CD14-positive monocyte (primary cell): ENCODE data around the gene RASL10B. TPM values are rescaled to one million over a fixed set of nuclear protein-coding genes. Genes with fewer than 3 reads are reported as not detected.

Experiments
- DNase-seq, 3 donors: peaks; one replicate each; pipeline ENCODE4 v3.0.0-alpha.2; 2011 to 2022
- H2AFZ ChIP-seq: 2 replicates; pipeline ENCODE4 v1.6.0; 2012; ENCODE audit warnings: mild to moderate bottlenecking, low read depth, low read length, inconsistent platforms; ENCODE audit not compliant: insufficient read depth, poor library complexity, severe bottlenecking
- H3K27ac ChIP-seq, 2 donors: 1 replicate in 1 of 2; 2 replicates in 1 of 2; pipeline ENCODE4 v1.5.1; 2012 to 2013; ENCODE audit warnings: low read length in 2 of 2, control low read depth in 1 of 2, inconsistent platforms in 1 of 2, low read depth in 1 of 2, mild to moderate bottlenecking in 1 of 2
- H3K27me3 ChIP-seq, 2 donors: one replicate each; pipeline versions ENCODE4 v1.6.0 to v1.6.1; 2011 to 2013; ENCODE audit warnings: low read length in 2 of 2; ENCODE audit not compliant: control insufficient read depth in 2 of 2, insufficient read depth in 2 of 2
- H3K36me3 ChIP-seq, 2 donors: replicated peaks in 1 of 2; 1 replicate in 1 of 2; 2 replicates in 1 of 2; pipeline versions ENCODE4 v1.5.1 to v1.6.1; 2012 to 2013; ENCODE audit warnings: low read length in 2 of 2, control low read depth in 1 of 2, inconsistent platforms in 1 of 2, mild to moderate bottlenecking in 1 of 2; ENCODE audit not compliant: insufficient read depth in 2 of 2, control insufficient read depth in 1 of 2
- H3K4me1 ChIP-seq, 2 donors: 1 replicate in 1 of 2; 2 replicates in 1 of 2; pipeline versions ENCODE4 v1.5.1 to v1.6.1; 2012 to 2013; ENCODE audit warnings: low read length in 2 of 2, control low read depth in 1 of 2, inconsistent platforms in 1 of 2, mild to moderate bottlenecking in 1 of 2, moderate library complexity in 1 of 2; ENCODE audit not compliant: insufficient read depth in 2 of 2, control insufficient read depth in 1 of 2
- H3K4me2 ChIP-seq: replicated peaks from 2 replicates; pipeline ENCODE3; 2012; ENCODE audit warnings: low read length, moderate library complexity, mild to moderate bottlenecking; ENCODE audit not compliant: poor library complexity, severe bottlenecking; ENCODE audit errors: extremely low read depth
- H3K4me3 ChIP-seq, 3 experiments: fragments of 200-600 bp in 1 of 3; sonication (generic) in 1 of 3; replicated peaks in 1 of 3; 1 replicate in 2 of 3; 2 replicates in 1 of 3; pipeline ENCODE4 v1.5.1; 2011 to 2013; ENCODE audit warnings: low read length in 3 of 3, mild to moderate bottlenecking in 3 of 3, control low read depth in 2 of 3, low read depth in 2 of 3, inconsistent platforms in 1 of 3, moderate library complexity in 1 of 3
- H3K79me2 ChIP-seq: 2 replicates; pipeline ENCODE4 v1.6.0; 2012; ENCODE audit warnings: mild to moderate bottlenecking, control low read depth, inconsistent platforms, low read length, moderate library complexity; ENCODE audit not compliant: insufficient read depth
- H3K9ac ChIP-seq: 2 replicates; pipeline ENCODE4 v1.6.0; 2017; ENCODE audit warnings: low read length, mild to moderate bottlenecking; ENCODE audit not compliant: insufficient read depth, poor library complexity, severe bottlenecking
- H3K9me3 ChIP-seq, 2 donors: replicated peaks in 1 of 2; 1 replicate in 1 of 2; 2 replicates in 1 of 2; pipeline versions ENCODE4 v1.5.1 to v1.6.1; 2012 to 2013; ENCODE audit warnings: low read length in 2 of 2, control low read depth in 1 of 2; ENCODE audit not compliant: control insufficient read depth in 1 of 2, insufficient read depth in 1 of 2
- H4K20me1 ChIP-seq: 2 replicates; pipeline ENCODE4 v1.6.0; 2012; ENCODE audit warnings: mild to moderate bottlenecking, low read length, control low read depth, moderate library complexity; ENCODE audit not compliant: insufficient read depth
- H3K27ac Mint-ChIP-seq, 7 donors: one replicate each; pipeline ENCODE4 v1.8.0; 2020; ENCODE audit warnings: mild to moderate bottlenecking in 7 of 7, mixed read lengths in 7 of 7, moderate library complexity in 6 of 7, inconsistent platforms in 2 of 7
- H3K27me3 Mint-ChIP-seq, 3 donors: one replicate each; pipeline ENCODE4 v1.8.0; 2021 to 2022; ENCODE audit warnings: low read depth in 3 of 3, mild to moderate bottlenecking in 3 of 3, mixed read lengths in 3 of 3, moderate library complexity in 3 of 3, inconsistent platforms in 1 of 3
- H3K36me3 Mint-ChIP-seq, 2 donors: one replicate each; pipeline ENCODE4 v1.8.0; 2020; ENCODE audit warnings: mixed read lengths in 2 of 2, inconsistent platforms in 1 of 2, mild to moderate bottlenecking in 1 of 2
- H3K4me1 Mint-ChIP-seq: one replicate; pipeline ENCODE4 v1.8.0; 2020; ENCODE audit warnings: mild to moderate bottlenecking, mixed read lengths
- H3K4me3 Mint-ChIP-seq, 2 donors: one replicate each; pipeline ENCODE4 v1.8.0; 2020; ENCODE audit warnings: mild to moderate bottlenecking in 2 of 2, mixed read lengths in 2 of 2, moderate library complexity in 1 of 2
- H3K9me3 Mint-ChIP-seq, 7 donors: one replicate each; pipeline ENCODE4 v1.8.0; 2020 to 2022; ENCODE audit warnings: mixed read lengths in 7 of 7, mild to moderate bottlenecking in 6 of 7, moderate library complexity in 6 of 7, inconsistent platforms in 2 of 7
- CTCF ChIP-seq: fragments of 200-600 bp; IDR thresholded peaks from one replicate; pipeline ENCODE4 v1.8.0; 2022; ENCODE audit warnings: antibody characterized with exemption, mild to moderate bottlenecking
- WGBS: methylation state at CpG from one replicate; pipeline ENCODE4 v1.1.5; 2013; ENCODE audit warnings: missing lambda C conversion rate; ENCODE audit not compliant: insufficient coverage; 5-methylcytosine and 5-hydroxymethylcytosine counted together
- intact Hi-C, 2 donors: fragments of 100-400 bp; cut with micrococcal nuclease; formaldehyde crosslinking; loops; one replicate each; pipeline versions ENCODE4 v1.15.0 to v1.15.1; 2023
- polyA plus RNA-seq, 3 donors: library from polyadenylated mRNA; depleted of rRNA in 1 of 3; unstranded in 2 of 3; stranded (reverse) in 1 of 3; fragments of 300-500 nt in 2 of 3; fragments of >200 nt in 1 of 3; fragmentation: Illumina TruSeq in 2 of 3; gene quantifications; 1 replicate in 2 of 3; 2 replicates in 1 of 3; pipeline ENCODE4 v1.2.3, GENCODE V29; 2012 to 2021

Gene RASL10B
- polyA plus RNA-seq, 3 donors = not detected

GRCh38 chr17:35716897-35717465, 14.5 kb upstream of the RASL10B start:
- Histone ChIP-seq H3K4me2 (no peak overlapping the region), H3K9ac (no peak overlapping the region), H3K4me1 (no peaks in the 10 kb centered on the region), H3K9me3 (no peaks in the 10 kb centered on the region), H3K27me3 (no peaks in the 10 kb centered on the region), H3K36me3 (peaks cover 77 to 95% of the 10 kb centered on the region in 2 donors), H2AFZ (no peak overlapping the region), H3K79me2 (no peaks in the 10 kb centered on the region), H4K20me1 (no peaks in the 10 kb centered on the region), H3K4me3 (no peak overlapping the region), H3K27ac (no peak overlapping the region)
- no peak overlapping the region for H3K4me3 Mint-ChIP-seq
- H3K9me3 Mint-ChIP-seq = no peaks in the 10 kb centered on the region
- DNase-seq = no peak
- H3K27ac Mint-ChIP-seq = no peak overlapping the region
- no peak for TF ChIP-seq CTCF
- H3K4me1 Mint-ChIP-seq = no peaks in the 10 kb centered on the region
- no peaks in the 10 kb centered on the region for H3K27me3 Mint-ChIP-seq
- peaks cover 50 to 53% of the 10 kb centered on the region in 2 donors for H3K36me3 Mint-ChIP-seq
- intact Hi-C loops = no loop called here
- 100% methylated on average over 1 of the region's 4 CpGs for WGBS

GRCh38 chr17:35717475-35717874, 14.0 kb upstream of the RASL10B start:
- no peak overlapping the region for H3K4me2 ChIP-seq
- no peaks in the 10 kb centered on the region for H4K20me1 ChIP-seq
- DNase-seq = no peak
- intact Hi-C loops = no loop called here
- H3K36me3 Mint-ChIP-seq = peaks cover 51 to 55% of the 10 kb centered on the region in 2 donors
- no peak overlapping the region for H3K9ac ChIP-seq
- no peaks in the 10 kb centered on the region for H3K27me3 ChIP-seq
- H2AFZ ChIP-seq = no peak overlapping the region
- H3K36me3 ChIP-seq = peaks cover 80 to 92% of the 10 kb centered on the region in 2 donors
- H3K4me1 ChIP-seq = no peaks in the 10 kb centered on the region
- TF ChIP-seq CTCF = no peak
- H3K4me1 Mint-ChIP-seq = no peaks in the 10 kb centered on the region
- no peak overlapping the region for H3K27ac Mint-ChIP-seq
- no CpG with 5 or more reads among the region's 2 CpGs for WGBS
- no peaks in the 10 kb centered on the region for H3K27me3 Mint-ChIP-seq
- no peaks in the 10 kb centered on the region for H3K79me2 ChIP-seq
- H3K9me3 Mint-ChIP-seq = no peaks in the 10 kb centered on the region
- H3K9me3 ChIP-seq = no peaks in the 10 kb centered on the region
- no peak overlapping the region for H3K27ac ChIP-seq
- H3K4me3 ChIP-seq = no peak overlapping the region
- no peak overlapping the region for H3K4me3 Mint-ChIP-seq
